ENCODE data around the gene HOMER1.

DNA sequence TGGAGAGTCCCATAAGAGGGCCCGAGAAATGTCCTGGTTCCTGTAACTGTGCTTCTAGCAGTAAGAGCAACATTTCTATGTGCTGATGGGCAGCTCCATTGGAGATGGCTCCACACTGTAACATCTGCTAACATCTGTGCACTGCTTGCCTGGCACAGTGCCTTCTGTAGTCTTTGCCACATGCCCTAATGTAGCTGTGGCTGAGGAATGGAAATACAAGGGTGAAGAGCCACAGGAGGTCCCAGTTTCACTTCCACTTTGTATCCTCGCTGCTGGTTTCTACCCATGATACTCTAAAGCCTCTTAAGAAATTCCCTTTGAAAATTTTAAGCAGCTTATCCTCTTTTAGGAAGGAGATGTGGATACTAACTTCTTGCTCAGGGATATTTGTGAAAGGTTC is 97.4 kb downstream of the HOMER1 start:
- TF ChIP-seq, protein P1, sequence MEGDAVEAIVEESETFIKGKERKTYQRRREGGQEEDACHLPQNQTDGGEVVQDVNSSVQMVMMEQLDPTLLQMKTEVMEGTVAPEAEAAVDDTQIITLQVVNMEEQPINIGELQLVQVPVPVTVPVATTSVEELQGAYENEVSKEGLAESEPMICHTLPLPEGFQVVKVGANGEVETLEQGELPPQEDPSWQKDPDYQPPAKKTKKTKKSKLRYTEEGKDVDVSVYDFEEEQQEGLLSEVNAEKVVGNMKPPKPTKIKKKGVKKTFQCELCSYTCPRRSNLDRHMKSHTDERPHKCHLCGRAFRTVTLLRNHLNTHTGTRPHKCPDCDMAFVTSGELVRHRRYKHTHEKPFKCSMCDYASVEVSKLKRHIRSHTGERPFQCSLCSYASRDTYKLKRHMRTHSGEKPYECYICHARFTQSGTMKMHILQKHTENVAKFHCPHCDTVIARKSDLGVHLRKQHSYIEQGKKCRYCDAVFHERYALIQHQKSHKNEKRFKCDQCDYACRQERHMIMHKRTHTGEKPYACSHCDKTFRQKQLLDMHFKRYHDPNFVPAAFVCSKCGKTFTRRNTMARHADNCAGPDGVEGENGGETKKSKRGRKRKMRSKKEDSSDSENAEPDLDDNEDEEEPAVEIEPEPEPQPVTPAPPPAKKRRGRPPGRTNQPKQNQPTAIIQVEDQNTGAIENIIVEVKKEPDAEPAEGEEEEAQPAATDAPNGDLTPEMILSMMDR (IDR thresholded peaks at IDR 0.05) = no peak
- TF ChIP-seq EP300 (IDR thresholded peaks at IDR 0.05) = no peak

All from esophagus muscularis mucosa (tissue), 3 donors.